Stimulated activated CD8-positive, alpha-beta memory T cell treated with anti-CD3 and anti-CD28 coated beads, Interleukin-15, amount 100 ng/mL, for 1 hour (primary cell): ENCODE data around the gene VIL1.
A peak's percentile ranks its signal among the peaks of the same experiment; 100 is the strongest.

Source experiments
- DNase-seq: peaks from one replicate; pipeline ENCODE4 v3.0.0-alpha.2; 2020; ENCODE audit warnings: low read depth

Gene VIL1

GRCh38 chr2:218406209-218406948, 12.5 kb upstream of the VIL1 start:
- DNase-seq = peak; percentile 82

DNA sequence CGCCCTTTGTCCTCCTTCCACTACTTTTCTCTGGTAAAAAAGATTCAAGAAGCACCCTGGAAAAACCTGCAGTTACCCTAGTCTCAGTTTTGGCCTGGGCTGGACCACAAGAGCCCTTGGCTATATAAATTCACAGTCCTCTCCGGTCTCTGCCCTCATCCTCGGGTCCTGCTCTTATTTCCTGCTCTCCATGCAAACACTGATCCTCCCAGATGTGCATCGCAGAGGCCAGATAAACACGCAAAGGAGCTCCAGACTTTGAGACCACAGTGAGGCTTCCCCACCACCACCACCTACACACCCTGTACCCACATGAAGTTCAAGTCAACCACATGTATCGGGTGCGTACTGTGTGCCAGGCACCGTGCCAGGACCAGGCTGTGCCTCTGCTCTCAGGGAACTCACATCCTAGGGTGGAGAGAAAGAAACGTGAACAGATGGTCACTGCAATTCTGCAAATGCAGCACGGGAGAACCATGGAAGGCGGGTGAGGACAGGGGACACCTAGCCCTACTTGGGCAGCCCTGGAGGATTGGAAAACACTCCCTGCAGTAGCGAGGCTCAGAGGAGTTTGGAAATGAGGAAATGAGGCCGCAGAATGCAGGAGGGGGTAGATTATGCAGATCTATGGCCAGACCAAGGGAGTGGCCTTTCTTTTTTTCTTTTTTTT, 11.8 kb upstream of the VIL1 start:
- no peak for DNase-seq

DNA sequence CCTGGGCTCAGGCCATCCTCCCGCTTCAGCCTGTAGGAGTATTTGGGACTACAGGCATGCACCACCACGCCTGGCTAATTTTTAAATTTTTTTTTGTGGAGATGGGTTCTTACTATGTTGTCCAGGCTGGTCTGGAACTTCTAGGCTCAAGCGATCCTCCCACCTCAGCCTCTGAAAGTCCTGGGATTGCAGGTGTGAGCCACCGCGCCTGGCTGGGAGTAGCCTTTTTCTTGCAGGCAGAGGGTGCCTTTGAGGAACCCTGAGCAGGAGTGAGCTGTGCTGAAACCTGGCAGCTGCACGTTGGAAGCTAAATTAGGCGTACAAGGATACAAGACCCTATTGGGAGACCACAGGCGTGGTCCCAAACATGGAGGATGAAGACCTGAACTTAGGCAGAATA, 11.2 kb upstream of the VIL1 start:
- no peak for DNase-seq

DNA sequence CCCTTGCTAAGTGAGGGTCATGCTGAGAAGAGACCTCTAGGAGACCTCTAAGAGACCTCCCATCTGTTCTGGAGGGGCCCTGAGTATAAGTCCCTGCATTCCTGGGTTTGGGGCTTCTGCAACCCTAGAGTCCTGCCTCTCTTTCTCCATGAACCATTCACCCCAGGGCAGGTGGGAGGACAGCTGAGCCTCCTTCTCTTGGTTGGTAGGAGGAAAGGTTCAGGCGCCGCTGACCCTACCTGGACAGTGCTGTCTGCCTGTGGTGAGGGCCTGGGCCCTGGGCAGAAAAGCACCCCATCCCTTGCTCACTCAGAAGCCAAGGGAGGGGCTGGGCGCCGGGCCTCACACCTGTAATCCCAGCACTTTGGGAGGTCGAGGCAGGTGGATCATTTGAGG, 604 bp upstream of the VIL1 start:
- DNase-seq = no peak

GRCh38 chr2:218419630-218420216, 800 bp downstream of the VIL1 start:
- DNase-seq = no peak

DNA sequence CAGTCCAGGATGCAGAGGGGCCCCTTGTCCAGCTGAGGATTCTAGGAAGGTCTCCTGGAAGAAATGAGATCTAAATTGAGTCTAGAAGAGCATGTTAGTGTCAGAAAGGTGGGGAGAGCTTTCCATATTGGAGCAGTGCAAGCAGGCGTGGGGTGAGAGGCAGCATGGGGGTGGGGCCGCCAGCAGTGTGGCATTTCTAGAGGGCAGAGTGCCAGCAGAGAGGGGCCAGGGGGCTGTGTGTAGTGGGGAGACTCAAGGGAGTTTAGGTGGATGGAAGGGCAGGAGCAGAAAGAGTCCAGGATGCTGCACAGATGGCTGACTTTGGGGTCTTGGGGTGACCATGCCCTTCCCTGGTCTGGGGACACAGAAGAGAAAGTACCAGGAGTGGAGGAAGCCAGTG, 2.1 kb downstream of the VIL1 start:
- DNase-seq = no peak

GRCh38 chr2:218422403-218423086, 3.6 kb downstream of the VIL1 start:
- DNase-seq = no peak

DNA sequence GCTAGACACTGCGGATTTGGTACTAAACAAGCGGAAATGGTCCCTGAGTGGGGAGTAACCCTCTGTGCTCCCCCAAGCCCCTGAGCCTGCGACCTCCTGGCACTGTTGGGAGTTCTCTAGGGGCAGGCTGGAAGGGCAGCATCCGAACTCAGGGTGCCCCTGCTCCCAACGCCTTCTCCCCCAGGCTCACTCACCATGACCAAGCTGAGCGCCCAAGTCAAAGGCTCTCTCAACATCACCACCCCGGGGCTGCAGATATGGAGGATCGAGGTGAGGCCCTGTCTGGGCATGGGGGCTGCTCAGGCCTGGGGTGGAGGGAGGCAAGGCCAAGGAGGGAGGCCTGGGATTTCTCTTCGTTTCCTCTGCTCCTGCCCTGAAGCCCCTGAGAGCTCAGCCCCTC, 4.7 kb downstream of the VIL1 start:
- DNase-seq = no peak

- no peak for DNase-seq
Measured at GRCh38 chr2:218425531-218425930, 6.6 kb downstream of the VIL1 start.

- DNase-seq = no peak
Measured at GRCh38 chr2:218427741-218428140, 8.8 kb downstream of the VIL1 start.

GRCh38 chr2:218428846-218429558, 10.1 kb downstream of the VIL1 start:
- DNase-seq = no peak

DNA sequence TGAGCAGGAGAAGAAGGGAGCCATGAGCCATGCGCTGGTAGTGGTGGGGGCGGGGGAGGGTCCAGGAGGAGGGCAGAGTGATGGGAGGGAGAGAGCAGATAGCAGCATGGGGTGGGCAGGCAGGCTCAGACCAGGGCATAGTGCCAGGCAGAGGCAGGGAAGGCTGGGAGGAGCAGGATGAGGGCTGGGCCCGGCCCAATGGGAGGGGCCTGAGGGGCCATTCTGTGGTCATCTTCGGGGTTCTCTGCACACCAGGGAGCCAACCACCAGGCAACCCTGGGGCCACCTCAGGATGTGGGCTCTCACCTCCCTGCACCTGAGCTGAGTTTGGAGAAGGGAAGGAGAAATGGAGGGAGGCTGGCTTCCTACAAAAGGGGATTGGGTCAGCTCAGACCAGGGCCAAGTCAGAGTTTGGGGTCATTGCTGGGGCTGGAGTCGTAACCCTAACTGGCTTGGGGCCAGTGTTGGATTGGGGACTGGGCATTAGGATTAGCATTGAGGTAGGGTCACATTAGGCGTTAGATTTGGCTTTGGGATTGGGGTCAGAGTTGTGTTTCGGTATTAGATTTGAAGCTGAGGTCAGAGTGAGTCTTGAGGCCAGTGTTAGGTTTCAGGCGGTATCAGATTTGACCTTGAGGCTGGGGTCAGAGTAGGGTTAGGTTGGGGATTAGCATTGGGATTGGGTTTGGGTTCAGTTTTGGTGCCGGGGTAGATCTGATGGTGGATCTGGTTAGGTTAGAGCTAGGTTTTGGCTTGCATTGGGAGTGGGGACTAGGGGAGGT, 11.2 kb downstream of the VIL1 start:
- no peak for DNase-seq

DNA sequence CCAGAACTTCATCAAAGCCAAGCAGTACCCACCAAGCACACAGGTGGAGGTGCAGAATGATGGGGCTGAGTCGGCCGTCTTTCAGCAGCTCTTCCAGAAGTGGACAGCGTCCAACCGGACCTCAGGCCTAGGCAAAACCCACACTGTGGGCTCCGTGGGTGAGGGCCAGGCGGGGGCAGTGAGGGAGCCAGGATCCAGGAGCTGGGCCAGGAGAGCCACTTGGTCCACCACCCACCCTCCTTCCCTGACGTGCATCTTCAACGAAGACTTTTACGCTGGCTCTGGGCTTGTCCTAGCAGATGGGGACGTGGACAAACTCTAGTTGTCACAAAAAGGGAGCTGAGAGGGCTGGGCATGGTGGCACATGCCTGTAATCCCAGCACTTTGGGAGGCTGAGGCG, 11.8 kb downstream of the VIL1 start:
- no peak for DNase-seq

- DNase-seq = no peak
Measured at GRCh38 chr2:218431878-218432277, 13.0 kb downstream of the VIL1 start.

DNA sequence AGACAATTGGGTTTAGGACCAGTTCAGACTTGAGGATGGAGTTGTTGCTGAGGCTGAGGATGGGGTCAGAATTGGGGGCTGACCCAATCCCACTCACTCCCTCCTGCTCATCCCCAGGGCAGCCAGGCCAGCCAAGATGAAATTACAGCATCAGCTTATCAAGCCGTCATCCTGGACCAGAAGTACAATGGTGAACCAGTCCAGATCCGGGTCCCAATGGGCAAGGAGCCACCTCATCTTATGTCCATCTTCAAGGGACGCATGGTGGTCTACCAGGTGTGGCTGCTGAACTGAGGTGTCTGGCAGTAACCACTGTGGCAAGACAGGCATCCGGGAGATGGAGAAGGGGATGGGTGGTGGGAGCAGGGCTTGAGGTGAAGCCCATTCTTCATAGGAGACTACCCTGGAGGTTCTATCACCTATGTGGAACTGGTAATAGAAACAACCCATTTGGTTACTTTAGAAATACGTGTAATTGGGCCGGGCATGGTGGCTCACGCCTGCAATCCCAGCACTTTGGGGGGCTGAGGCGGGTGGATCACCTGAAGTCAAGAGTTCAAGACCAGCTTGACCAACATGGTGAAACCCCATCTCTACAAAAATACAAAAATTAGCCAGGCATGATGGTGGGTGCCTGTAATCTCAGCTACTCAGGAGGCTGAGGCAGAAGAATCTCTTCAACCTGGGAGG, 13.9 kb downstream of the VIL1 start:
- no peak for DNase-seq

GRCh38 chr2:218434456-218434855, 15.5 kb downstream of the VIL1 start:
- no peak for DNase-seq

GRCh38 chr2:218435003-218435982, 16.4 kb downstream of the VIL1 start:
- DNase-seq = no peak

DNA sequence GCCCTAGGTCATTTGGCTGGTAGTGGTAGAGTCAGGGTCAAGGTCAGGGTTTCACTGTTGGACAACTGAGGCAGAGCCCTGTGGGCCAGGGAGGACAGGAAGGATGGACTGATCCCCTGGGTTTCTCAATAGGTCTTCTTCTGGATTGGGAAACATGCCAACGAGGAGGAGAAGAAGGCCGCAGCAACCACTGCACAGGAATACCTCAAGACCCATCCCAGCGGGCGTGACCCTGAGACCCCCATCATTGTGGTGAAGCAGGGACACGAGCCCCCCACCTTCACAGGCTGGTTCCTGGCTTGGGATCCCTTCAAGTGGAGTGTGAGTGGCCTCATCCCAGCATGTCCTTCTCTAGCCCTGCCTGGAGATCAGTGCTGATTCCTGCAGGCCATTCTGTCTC, 18.1 kb downstream of the VIL1 start:
- DNase-seq = no peak

- no peak for DNase-seq
Measured at GRCh38 chr2:218437969-218438368, 19.0 kb downstream of the VIL1 start.

DNA sequence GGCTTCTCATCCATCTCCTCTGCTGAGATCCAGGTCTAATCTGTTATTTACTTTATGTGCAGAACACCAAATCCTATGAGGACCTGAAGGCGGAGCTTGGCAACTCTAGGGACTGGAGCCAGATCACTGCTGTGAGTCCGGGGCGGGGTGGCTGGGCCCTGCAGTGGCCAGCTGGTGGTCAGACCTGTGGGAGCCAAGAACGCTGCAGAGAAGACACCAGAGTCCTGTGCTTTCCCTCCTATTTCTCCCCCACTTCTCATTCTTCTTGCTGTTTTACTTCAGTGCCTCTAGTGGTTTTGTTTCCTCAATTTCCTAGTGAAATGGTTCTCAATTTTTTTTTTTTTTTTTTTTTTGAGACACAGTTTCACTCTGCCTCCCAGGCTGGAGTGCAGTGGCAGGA, 19.7 kb downstream of the VIL1 start:
- no peak for DNase-seq
